Measurements from ENCODE around the gene ENDOU. TPM values are rescaled to one million over a fixed set of nuclear protein-coding genes. Genes with fewer than 3 reads are reported as not detected.

Gene ENDOU, protein sequence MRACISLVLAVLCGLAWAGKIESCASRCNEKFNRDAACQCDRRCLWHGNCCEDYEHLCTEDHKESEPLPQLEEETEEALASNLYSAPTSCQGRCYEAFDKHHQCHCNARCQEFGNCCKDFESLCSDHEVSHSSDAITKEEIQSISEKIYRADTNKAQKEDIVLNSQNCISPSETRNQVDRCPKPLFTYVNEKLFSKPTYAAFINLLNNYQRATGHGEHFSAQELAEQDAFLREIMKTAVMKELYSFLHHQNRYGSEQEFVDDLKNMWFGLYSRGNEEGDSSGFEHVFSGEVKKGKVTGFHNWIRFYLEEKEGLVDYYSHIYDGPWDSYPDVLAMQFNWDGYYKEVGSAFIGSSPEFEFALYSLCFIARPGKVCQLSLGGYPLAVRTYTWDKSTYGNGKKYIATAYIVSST
- not detected in 5 replicates for total RNA-seq (2022; extraction: Qiagen RNA extraction; ENCODE audit: low read depth)

GRCh38 chr12:47725091-47725772 lies at the start of gene ENDOU:
Gene ENDOU, minus strand, starts transcription at chr12:47725490. Its CDS starts 77 bp downstream, at chr12:47725413.

DNA sequence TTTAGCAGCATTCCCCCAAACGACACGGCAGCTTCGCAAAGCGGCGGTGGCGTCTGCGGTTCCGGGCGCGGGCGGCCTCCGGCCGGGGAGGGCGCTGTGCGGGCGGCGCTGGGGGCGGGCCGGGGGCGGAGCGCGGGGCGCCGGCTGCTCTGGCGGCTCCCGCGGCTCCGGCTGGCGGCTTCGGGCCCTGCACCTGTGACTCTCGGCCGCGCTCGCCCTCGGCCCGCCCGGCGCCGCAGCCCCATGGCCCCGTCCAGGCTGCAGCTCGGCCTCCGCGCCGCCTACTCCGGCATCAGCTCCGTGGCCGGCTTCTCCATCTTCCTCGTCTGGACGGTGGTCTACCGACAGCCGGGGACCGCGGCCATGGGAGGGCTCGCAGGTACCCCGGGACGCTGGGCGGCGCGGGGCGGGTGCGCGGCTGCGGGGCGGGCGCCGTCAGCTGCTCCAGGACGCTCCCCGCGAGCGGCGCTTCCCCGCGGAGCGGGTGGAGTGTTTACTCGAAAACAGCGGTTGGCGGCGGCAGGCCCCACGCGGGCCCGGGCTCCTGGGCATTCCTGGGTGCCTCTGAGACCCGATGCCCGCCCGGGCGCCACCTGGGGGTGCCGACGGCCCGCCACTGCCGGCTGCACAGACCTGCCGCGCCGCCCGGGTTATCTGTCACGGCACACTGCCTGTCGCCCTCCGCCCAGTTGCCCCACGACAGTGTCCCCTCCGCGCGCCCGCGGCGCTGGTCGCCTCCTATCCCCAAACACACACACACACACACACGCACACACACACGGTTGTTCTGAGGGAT lies 48.0 kb upstream of the ENDOU start, which contains the start of gene SLC48A1:
Gene SLC48A1 (plus strand): TSS at position 177 of the 796 bp plus-strand sequence. CDS start 67 bp downstream, at position 244.

DNA sequence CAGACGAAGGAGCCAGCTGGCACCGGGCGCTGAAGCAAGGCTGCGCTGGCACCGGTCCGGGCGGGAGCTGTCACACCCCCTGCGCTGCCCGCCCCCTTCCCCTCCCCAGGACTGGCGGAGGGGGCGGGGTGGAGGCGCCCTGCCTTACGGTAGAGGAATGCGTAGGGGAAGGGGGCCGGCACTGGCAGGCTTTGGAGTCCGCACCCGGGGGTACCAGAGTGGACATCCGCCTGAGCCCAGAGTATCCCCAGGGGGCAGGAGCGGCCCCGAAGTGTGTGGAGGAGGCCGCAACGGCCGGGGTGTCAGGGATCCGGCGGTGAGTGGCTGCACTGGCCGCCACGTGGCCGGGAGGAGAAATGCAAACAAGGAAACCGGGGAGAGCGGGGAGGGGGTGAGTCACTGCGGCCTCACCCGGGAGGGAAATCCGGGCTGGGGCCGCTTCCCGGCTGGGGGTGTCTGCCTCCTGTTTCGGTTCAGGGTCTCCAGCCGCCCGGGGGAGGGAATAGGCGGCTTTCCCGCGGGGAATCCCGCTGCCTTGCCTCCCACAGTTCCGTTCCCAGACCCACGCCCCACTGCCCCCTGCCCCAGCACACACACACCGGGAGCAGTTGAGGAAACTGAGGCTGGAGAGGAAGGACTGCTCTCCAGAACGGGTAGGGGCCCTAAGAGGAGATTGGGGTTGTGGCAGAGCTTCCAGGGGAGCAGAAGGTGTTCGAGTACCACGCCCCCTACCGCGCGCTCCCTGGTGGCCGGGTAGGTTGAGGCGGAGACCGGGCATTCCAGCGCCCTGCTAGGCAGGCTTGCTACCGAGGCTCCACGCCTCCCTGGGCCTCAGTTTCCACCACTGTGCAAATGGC lies 33.8 kb upstream of the ENDOU start, which contains the start of gene RAPGEF3:
Gene RAPGEF3 (minus strand): TSS at position 47 of the 857 bp plus-strand sequence. CDS start 324 bp downstream, outside the sequence.

DNA sequence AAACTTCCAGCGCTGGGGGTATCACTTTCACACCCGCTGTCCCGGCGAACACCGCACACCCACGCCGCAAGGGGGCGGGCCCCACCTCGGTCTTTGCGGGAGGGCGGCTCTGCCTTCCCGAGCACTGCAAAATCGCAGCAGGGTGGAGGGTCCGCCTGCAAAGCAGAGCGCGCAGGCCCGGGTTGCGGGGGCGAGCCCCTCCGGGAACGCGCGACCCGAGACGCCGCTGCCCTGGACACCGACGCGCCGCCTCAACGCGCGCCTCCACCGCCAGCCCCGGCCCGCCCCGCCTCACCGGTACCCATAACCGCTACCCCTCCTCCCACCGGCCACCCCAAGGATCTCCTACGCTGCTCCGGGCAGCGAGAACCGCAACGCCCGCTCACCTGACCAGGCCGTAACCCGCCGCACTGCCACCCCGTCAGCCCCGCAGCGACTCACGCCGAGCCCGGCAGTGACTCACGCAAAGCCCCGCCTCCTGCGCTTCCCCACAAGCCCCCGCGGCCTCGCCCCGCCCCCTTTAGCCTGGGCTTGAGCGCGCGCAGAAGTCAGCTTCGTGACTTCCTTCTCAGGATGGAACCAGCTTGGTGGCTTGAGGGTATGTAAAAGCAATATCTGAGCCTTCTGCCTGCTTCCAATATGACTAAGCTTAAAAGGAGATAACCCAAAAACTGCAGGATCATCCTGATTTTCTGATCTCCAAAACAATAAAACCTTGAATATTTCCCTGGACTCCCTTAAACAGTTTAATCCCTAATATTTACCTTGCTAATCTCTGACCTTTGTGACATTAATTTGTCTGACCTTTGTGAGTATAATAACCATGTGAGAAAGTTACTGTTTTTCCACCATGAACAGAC lies 19.5 kb downstream of the ENDOU start, which contains the start of gene RPAP3:
Gene RPAP3 (minus strand): TSS at position 465 of the 860 bp plus-strand sequence. CDS start 3,190 bp downstream, outside the sequence.

Other genes starting within 250 kb of the ENDOU start
- 20.1 to 64.7 TPM (median 45.0 TPM) in 5 replicates for gene RPAP3, start 19.5 kb downstream of the ENDOU start, total RNA-seq (2022; extraction: Qiagen RNA extraction; ENCODE audit: low read depth)
- gene RAPGEF3, start 33.4 kb upstream of the ENDOU start, total RNA-seq (2022; extraction: Qiagen RNA extraction; ENCODE audit: low read depth) = 0.27 to 0.78 TPM (median 0.53 TPM) in 5 replicates
- gene SLC48A1, start 47.7 kb upstream of the ENDOU start, total RNA-seq (2022; extraction: Qiagen RNA extraction; ENCODE audit: low read depth) = 22.8 to 30.1 TPM (median 29.2 TPM) in 5 replicates
- gene HDAC7, start 94.4 kb upstream of the ENDOU start, total RNA-seq (2022; extraction: Qiagen RNA extraction; ENCODE audit: low read depth) = 36.2 to 52.0 TPM (median 47.5 TPM) in 5 replicates
- gene VDR, start 179.5 kb upstream of the ENDOU start, total RNA-seq (2022; extraction: Qiagen RNA extraction; ENCODE audit: low read depth) = 2.8 to 3.6 TPM (median 3.0 TPM) in 5 replicates
- 123 to 152 TPM (median 136 TPM) in 5 replicates for gene TMEM106C, start 238.1 kb upstream of the ENDOU start, total RNA-seq (2022; extraction: Qiagen RNA extraction; ENCODE audit: low read depth)

All from A549 treated with RU486 at 1 μM for 4 hours (cell line).